HUES6 (cell line): ENCODE results near the gene OCRL.
"Not testable (repeated sequence)": the region's sequence is repeated elsewhere in the genome, so short reads cannot be mapped to it uniquely, and the experiment has no call there.

Experiments
- H3K27ac ChIP-seq: 2 replicates; pipeline ENCODE4 v1.7.0; 2013; ENCODE audit warnings: low read depth, mild to moderate bottlenecking, low read length, inconsistent platforms
- H3K27me3 ChIP-seq: 2 replicates; pipeline ENCODE4 v1.6.1; 2013; ENCODE audit warnings: low read length; ENCODE audit not compliant: control insufficient read depth, insufficient read depth
- H3K36me3 ChIP-seq: 2 replicates; pipeline ENCODE4 v1.6.1; 2013; ENCODE audit warnings: low read length; ENCODE audit not compliant: control insufficient read depth, insufficient read depth
- H3K4me1 ChIP-seq: 2 replicates; pipeline ENCODE4 v1.6.1; 2013; ENCODE audit warnings: low read length; ENCODE audit not compliant: control insufficient read depth, insufficient read depth
- H3K4me3 ChIP-seq: 2 replicates; pipeline ENCODE4 v1.5.1; 2013; ENCODE audit warnings: low read depth, low read length
- H3K9ac ChIP-seq: one replicate; pipeline ENCODE4 v1.6.1; 2013; ENCODE audit warnings: mild to moderate bottlenecking, low read length
- H3K9me3 ChIP-seq: 2 replicates; pipeline ENCODE4 v1.6.1; 2013; ENCODE audit warnings: low read depth, low read length; ENCODE audit not compliant: control insufficient read depth, insufficient read depth

Gene OCRL

GRCh38 chrX:129534816-129535578 lies 5.1 kb upstream of the OCRL start:
- Histone ChIP-seq H3K4me1 (no peaks in the 10 kb centered on the region), H3K9ac (no peak overlapping the region), H3K27me3 (0 out of 2 replicates have a peak, but pooled peaks cover 6% of the 10 kb centered on the region), H3K36me3 (no peaks in the 10 kb centered on the region), H3K9me3 (no peaks in the 10 kb centered on the region), H3K27ac (no peak overlapping the region), H3K4me3 (no peak overlapping the region)

GRCh38 chrX:129540722-129541184 lies 694 bp downstream of the OCRL start:
- H3K27ac ChIP-seq = no peak overlapping the region
- H3K4me1 ChIP-seq = peaks cover 6% of the 10 kb centered on the region; the same call in 1 of the 2 replicates
- H3K36me3 ChIP-seq = peaks cover 19% of the 10 kb centered on the region
- H3K27me3 ChIP-seq = peaks cover 2% of the 10 kb centered on the region; the same call in 1 of the 2 replicates
- no peaks in the 10 kb centered on the region for H3K9me3 ChIP-seq
- H3K4me3 ChIP-seq = peak overlapping the region; percentile 98
- peak overlapping the region; percentile 88 for H3K9ac ChIP-seq

GRCh38 chrX:129544780-129545179 lies 4.7 kb downstream of the OCRL start:
- Histone ChIP-seq H3K27ac (no peak overlapping the region), H3K27me3 (peaks cover 2% of the 10 kb centered on the region; the same call in 1 of the 2 replicates), H3K9ac (no peak overlapping the region), H3K4me1 (peaks cover 6% of the 10 kb centered on the region; the same call in 1 of the 2 replicates), H3K36me3 (peaks cover 52% of the 10 kb centered on the region), H3K4me3 (no peak overlapping the region), H3K9me3 (no peaks in the 10 kb centered on the region)

- Histone ChIP-seq H3K36me3 (peaks cover 56% of the 10 kb centered on the region), H3K27me3 (peaks cover 2% of the 10 kb centered on the region; the same call in 1 of the 2 replicates), H3K9me3 (no peaks in the 10 kb centered on the region), H3K27ac (no peak overlapping the region), H3K4me1 (peaks cover 6% of the 10 kb centered on the region; the same call in 1 of the 2 replicates), H3K9ac (no peak overlapping the region), H3K4me3 (no peak overlapping the region)
Measured at GRCh38 chrX:129545408-129545807, 5.3 kb downstream of the OCRL start.

- peaks cover 2% of the 10 kb centered on the region; the same call in 1 of the 2 replicates for H3K27me3 ChIP-seq
- H3K27ac ChIP-seq = no peak overlapping the region
Measured at GRCh38 chrX:129549124-129549523, 9.1 kb downstream of the OCRL start.

GRCh38 chrX:129553619-129554288 lies 13.7 kb downstream of the OCRL start:
- Histone ChIP-seq H3K36me3 (peaks cover 68% of the 10 kb centered on the region), H3K27me3 (no peaks in the 10 kb centered on the region; the same call in 1 of the 2 replicates), H3K9ac (no peak overlapping the region), H3K4me3 (no peak overlapping the region), H3K4me1 (no peaks in the 10 kb centered on the region), H3K9me3 (no peaks in the 10 kb centered on the region), H3K27ac (no peak overlapping the region)

More at GRCh38 chrX:129549124-129549523, 9.1 kb downstream of the OCRL start:
- Histone ChIP-seq H3K4me3 (no peak overlapping the region), H3K9me3 (no peaks in the 10 kb centered on the region), H3K9ac (no peak overlapping the region), H3K4me1 (no peaks in the 10 kb centered on the region), H3K36me3 (peaks cover 70% of the 10 kb centered on the region)

GRCh38 chrX:129554816-129555215 lies 14.8 kb downstream of the OCRL start:
- H3K4me3 ChIP-seq, H3K9me3 ChIP-seq, H3K27ac ChIP-seq, H3K27me3 ChIP-seq, H3K4me1 ChIP-seq, H3K9ac ChIP-seq: not testable (repeated sequence)
- H3K36me3 ChIP-seq = peaks cover 68% of the 10 kb centered on the region

- H3K4me1 ChIP-seq = no peaks in the 10 kb centered on the region
- H3K9me3 ChIP-seq = no peaks in the 10 kb centered on the region
- peaks cover 82% of the 10 kb centered on the region for H3K36me3 ChIP-seq
- no peak overlapping the region for H3K4me3 ChIP-seq
- H3K27me3 ChIP-seq = no peaks in the 10 kb centered on the region; the same call in 1 of the 2 replicates
- H3K27ac ChIP-seq = no peak overlapping the region
- no peak overlapping the region for H3K9ac ChIP-seq
Measured at GRCh38 chrX:129556806-129557315, 16.8 kb downstream of the OCRL start.

GRCh38 chrX:129557844-129558480 lies 17.9 kb downstream of the OCRL start:
- H3K27ac ChIP-seq = no peak overlapping the region
- H3K36me3 ChIP-seq = peaks cover 89% of the 10 kb centered on the region

GRCh38 chrX:129559783-129560182 lies 19.7 kb downstream of the OCRL start:
- no peaks in the 10 kb centered on the region for H3K9me3 ChIP-seq
- no peaks in the 10 kb centered on the region for H3K4me1 ChIP-seq
- H3K27me3 ChIP-seq = no peaks in the 10 kb centered on the region; the same call in 1 of the 2 replicates
- no peak overlapping the region for H3K9ac ChIP-seq
- no peak overlapping the region for H3K27ac ChIP-seq
- no peak overlapping the region for H3K4me3 ChIP-seq
- H3K36me3 ChIP-seq = peaks cover 80% of the 10 kb centered on the region

More at GRCh38 chrX:129557844-129558480, 17.9 kb downstream of the OCRL start:
- Histone ChIP-seq H3K4me1 (no peaks in the 10 kb centered on the region), H3K9me3 (no peaks in the 10 kb centered on the region), H3K9ac (no peak overlapping the region), H3K27me3 (no peaks in the 10 kb centered on the region; the same call in 1 of the 2 replicates), H3K4me3 (no peak overlapping the region)
